ENCODE measurements around the gene SUGCT. TPM values are rescaled to one million over a fixed set of nuclear protein-coding genes. Genes with fewer than 3 reads are reported as not detected.

Gene SUGCT
- total RNA-seq, 3 donors from 2014 or later (not counting 1 experiment from before 2014, with no cell fraction given): 0.40 to 0.59 TPM; not detected in 1

GRCh38 chr7:40436710-40437109, 301.9 kb downstream of the SUGCT start:
- H3K36me3 ChIP-seq (ENCODE audit: control insufficient read depth, insufficient read depth, low read length): no peaks in the 10 kb centered on the region
- H3K27ac ChIP-seq (ENCODE audit: low read length): no peak overlapping the region
- H3K27me3 Mint-ChIP-seq (ENCODE audit: low read depth in 2 of 2): no peaks in the 10 kb centered on the region
- WGBS (ENCODE audit: insufficient coverage): 100% methylated on average over 1 of the region's 1 CpG
- H3K4me3 Mint-ChIP-seq: no peak overlapping the region
- no peak overlapping the region for H3K4me3 ChIP-seq (ENCODE audit: low read length)
- DNase-seq (no peak), ATAC-seq (no peak)
- no peak for TF ChIP-seq CTCF (IDR thresholded peaks at IDR 0.05)
- H3K9me3 Mint-ChIP-seq: peaks cover 9 to 10% of the 10 kb centered on the region in 2 donors
- H3K4me1 Mint-ChIP-seq: no peaks in the 10 kb centered on the region
- peaks cover 7% of the 10 kb centered on the region for H3K36me3 Mint-ChIP-seq
- H3K27me3 ChIP-seq (ENCODE audit: control insufficient read depth, insufficient read depth, low read length): no peaks in the 10 kb centered on the region
- H3K27ac Mint-ChIP-seq: no peak overlapping the region
- intact Hi-C loops (cut with micrococcal nuclease): no loop called here
- H3K4me1 ChIP-seq (ENCODE audit: control insufficient read depth, insufficient read depth, low read length): no peaks in the 10 kb centered on the region
- H3K9me3 ChIP-seq (ENCODE audit: control insufficient read depth, insufficient read depth, low read length): peaks cover 3% of the 10 kb centered on the region

GRCh38 chr7:40437498-40437897, 302.7 kb downstream of the SUGCT start:
- no peak for ATAC-seq
- WGBS (ENCODE audit: insufficient coverage): 100% methylated on average over 1 of the region's 1 CpG
- no peak overlapping the region for H3K27ac Mint-ChIP-seq
- H3K27me3 ChIP-seq (ENCODE audit: control insufficient read depth, insufficient read depth, low read length): no peaks in the 10 kb centered on the region
- no peak for TF ChIP-seq CTCF (IDR thresholded peaks at IDR 0.05)
- H3K27ac ChIP-seq (ENCODE audit: low read length): no peak overlapping the region
- intact Hi-C loops (cut with micrococcal nuclease): no loop called here
- no peak overlapping the region for H3K4me3 ChIP-seq (ENCODE audit: low read length)
- H3K27me3 Mint-ChIP-seq (ENCODE audit: low read depth in 2 of 2): no peaks in the 10 kb centered on the region
- H3K4me1 Mint-ChIP-seq: no peaks in the 10 kb centered on the region
- no peak overlapping the region for H3K4me3 Mint-ChIP-seq
- no peak for DNase-seq
- H3K36me3 Mint-ChIP-seq: peaks cover 7% of the 10 kb centered on the region
- peaks cover 8% of the 10 kb centered on the region in 2 donors for H3K9me3 Mint-ChIP-seq
- no peaks in the 10 kb centered on the region for H3K4me1 ChIP-seq (ENCODE audit: control insufficient read depth, insufficient read depth, low read length)
- peaks cover 3% of the 10 kb centered on the region for H3K9me3 ChIP-seq (ENCODE audit: control insufficient read depth, insufficient read depth, low read length)
- H3K36me3 ChIP-seq (ENCODE audit: control insufficient read depth, insufficient read depth, low read length): no peaks in the 10 kb centered on the region

GRCh38 chr7:40437936-40438634, 303.3 kb downstream of the SUGCT start:
- Mint-ChIP-seq H3K27me3 (ENCODE audit: low read depth in 2 of 2) (no peaks in the 10 kb centered on the region), H3K27ac (no peak overlapping the region), H3K9me3 (peaks cover 4 to 5% of the 10 kb centered on the region in 2 donors), H3K36me3 (peaks cover 1% of the 10 kb centered on the region), H3K4me1 (no peaks in the 10 kb centered on the region), H3K4me3 (no peak overlapping the region)
- no peak overlapping the region for H3K4me3 ChIP-seq (ENCODE audit: low read length)
- H3K27me3 ChIP-seq (ENCODE audit: control insufficient read depth, insufficient read depth, low read length): no peaks in the 10 kb centered on the region
- H3K36me3 ChIP-seq (ENCODE audit: control insufficient read depth, insufficient read depth, low read length): no peaks in the 10 kb centered on the region
- H3K4me1 ChIP-seq (ENCODE audit: control insufficient read depth, insufficient read depth, low read length): no peaks in the 10 kb centered on the region
- WGBS (ENCODE audit: insufficient coverage): 82% methylated on average over 3 of the region's 6 CpGs
- ATAC-seq: no peak
- peaks cover 3% of the 10 kb centered on the region for H3K9me3 ChIP-seq (ENCODE audit: control insufficient read depth, insufficient read depth, low read length)
- TF ChIP-seq CTCF (IDR thresholded peaks at IDR 0.05): no peak
- no peak for DNase-seq
- intact Hi-C loops (cut with micrococcal nuclease): no loop called here
- H3K27ac ChIP-seq (ENCODE audit: low read length): no peak overlapping the region

- no peak for TF ChIP-seq CTCF (IDR thresholded peaks at IDR 0.05)
These were observed 304.9 kb downstream of the SUGCT start for GRCh38 chr7:40439686-40440085.

More at GRCh38 chr7:40439686-40440085, 304.9 kb downstream of the SUGCT start:
- H3K27me3 ChIP-seq (ENCODE audit: control insufficient read depth, insufficient read depth, low read length): no peaks in the 10 kb centered on the region
- H3K9me3 Mint-ChIP-seq: peaks cover 4 to 5% of the 10 kb centered on the region in 2 donors
- no peak overlapping the region for H3K27ac Mint-ChIP-seq
- H3K27me3 Mint-ChIP-seq (ENCODE audit: low read depth in 2 of 2): no peaks in the 10 kb centered on the region
- H3K9me3 ChIP-seq (ENCODE audit: control insufficient read depth, insufficient read depth, low read length): peaks cover 3% of the 10 kb centered on the region
- H3K4me3 ChIP-seq (ENCODE audit: low read length): no peak overlapping the region
- no peak for ATAC-seq
- H3K4me3 Mint-ChIP-seq: no peak overlapping the region
- H3K36me3 ChIP-seq (ENCODE audit: control insufficient read depth, insufficient read depth, low read length): no peaks in the 10 kb centered on the region
- H3K27ac ChIP-seq (ENCODE audit: low read length): no peak overlapping the region
- WGBS (ENCODE audit: insufficient coverage): 89% methylated on average over 6 of the region's 6 CpGs
- H3K4me1 ChIP-seq (ENCODE audit: control insufficient read depth, insufficient read depth, low read length): no peaks in the 10 kb centered on the region
- DNase-seq: no peak
- intact Hi-C loops (cut with micrococcal nuclease): no loop called here
- H3K4me1 Mint-ChIP-seq: no peaks in the 10 kb centered on the region
- H3K36me3 Mint-ChIP-seq: no peaks in the 10 kb centered on the region
